Uterus (tissue), 2 donors: ENCODE results near the gene ZNF598.

Source experiments
- POLR2A ChIP-seq, 2 donors: fragments of 450-650 bp; IDR thresholded peaks; one replicate each; pipeline ENCODE4 v1.6.1; 2016; ENCODE audit warnings: antibody characterized with exemption in 2 of 2, mild to moderate bottlenecking in 1 of 2, moderate library complexity in 1 of 2
- TF ChIP-seq, protein P1 (sequence below), 4 experiments: fragments of 200-600 bp in 2 of 4; fragments of 450-650 bp in 2 of 4; sonication (generic) in 2 of 4; IDR thresholded peaks; one replicate each; pipeline ENCODE4 v1.5.1; 2016 to 2019; ENCODE audit warnings: antibody characterized with exemption in 4 of 4, mild to moderate bottlenecking in 2 of 4, moderate library complexity in 1 of 4

- TF ChIP-seq, protein P1, sequence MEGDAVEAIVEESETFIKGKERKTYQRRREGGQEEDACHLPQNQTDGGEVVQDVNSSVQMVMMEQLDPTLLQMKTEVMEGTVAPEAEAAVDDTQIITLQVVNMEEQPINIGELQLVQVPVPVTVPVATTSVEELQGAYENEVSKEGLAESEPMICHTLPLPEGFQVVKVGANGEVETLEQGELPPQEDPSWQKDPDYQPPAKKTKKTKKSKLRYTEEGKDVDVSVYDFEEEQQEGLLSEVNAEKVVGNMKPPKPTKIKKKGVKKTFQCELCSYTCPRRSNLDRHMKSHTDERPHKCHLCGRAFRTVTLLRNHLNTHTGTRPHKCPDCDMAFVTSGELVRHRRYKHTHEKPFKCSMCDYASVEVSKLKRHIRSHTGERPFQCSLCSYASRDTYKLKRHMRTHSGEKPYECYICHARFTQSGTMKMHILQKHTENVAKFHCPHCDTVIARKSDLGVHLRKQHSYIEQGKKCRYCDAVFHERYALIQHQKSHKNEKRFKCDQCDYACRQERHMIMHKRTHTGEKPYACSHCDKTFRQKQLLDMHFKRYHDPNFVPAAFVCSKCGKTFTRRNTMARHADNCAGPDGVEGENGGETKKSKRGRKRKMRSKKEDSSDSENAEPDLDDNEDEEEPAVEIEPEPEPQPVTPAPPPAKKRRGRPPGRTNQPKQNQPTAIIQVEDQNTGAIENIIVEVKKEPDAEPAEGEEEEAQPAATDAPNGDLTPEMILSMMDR (IDR thresholded peaks at IDR 0.05): no peak
- no peak for TF ChIP-seq POLR2A (IDR thresholded peaks at IDR 0.05)
Observed at GRCh38 chr16:1972490-1972877, 37.1 kb downstream of the ZNF598 start.
